Calu3 (cell line): ENCODE results near the gene TCOF1. TPM values are rescaled to one million over a fixed set of nuclear protein-coding genes. Genes with fewer than 3 reads are reported as not detected.

Experiments
- BruUV-seq: library from RNA; stranded (reverse); fragments of 400-500 nt; replicated peaks from 2 replicates; lab custom pipeline; 2021; lab: Mats Ljungman, UMichigan
- CTCF ChIA-PET: fragments of 300-600 bp; sonication (Branson Sonifier 250); formaldehyde crosslinking; loops from one replicate; lab custom pipeline; 2022; ENCODE audit warnings: antibody characterized with exemption; lab: Charles Lee
- DNase-seq: peaks from one replicate; pipeline ENCODE4 v3.0.0; 2022
- H3K27ac Mint-ChIP-seq: one replicate; pipeline ENCODE4 v1.8.0; 2022; ENCODE audit warnings: mixed read lengths; ENCODE audit not compliant: unreplicated experiment
- H3K27me3 Mint-ChIP-seq: one replicate; pipeline ENCODE4 v1.8.0; 2022; ENCODE audit warnings: mixed read lengths; ENCODE audit not compliant: unreplicated experiment
- H3K36me3 Mint-ChIP-seq: one replicate; pipeline ENCODE4 v1.8.0; 2022; ENCODE audit warnings: mild to moderate bottlenecking, moderate library complexity, mixed read lengths; ENCODE audit not compliant: insufficient read depth, unreplicated experiment
- H3K4me1 Mint-ChIP-seq: one replicate; pipeline ENCODE4 v1.8.0; 2022; ENCODE audit warnings: mild to moderate bottlenecking, low read depth, mixed read lengths; ENCODE audit not compliant: unreplicated experiment
- H3K4me3 Mint-ChIP-seq: one replicate; pipeline ENCODE4 v1.8.0; 2022; ENCODE audit warnings: mild to moderate bottlenecking, low read depth, moderate library complexity, mixed read lengths; ENCODE audit not compliant: unreplicated experiment
- H3K9me3 Mint-ChIP-seq: one replicate; pipeline ENCODE4 v1.8.0; 2022; ENCODE audit warnings: low read depth, mixed read lengths; ENCODE audit not compliant: unreplicated experiment
- intact Hi-C: fragments of 100-400 bp; cut with micrococcal nuclease; formaldehyde crosslinking; loops from one replicate; pipeline ENCODE4 v1.10.0; 2022; ENCODE audit not compliant: unreplicated experiment
- total RNA-seq: library from RNA; stranded (reverse); gene quantifications from 2 replicates; pipeline ENCODE4 v1.2.3, GENCODE V29; 2022
- TF ChIP-seq, protein P1 (sequence below): fragments of 200-600 bp; IDR thresholded peaks from one replicate; pipeline ENCODE4 v1.8.0; 2022; ENCODE audit warnings: antibody characterized with exemption; ENCODE audit not compliant: unreplicated experiment

The TCOF1 gene
- total RNA-seq, 1 experiment from 2014 or later, result 106 TPM

DNA sequence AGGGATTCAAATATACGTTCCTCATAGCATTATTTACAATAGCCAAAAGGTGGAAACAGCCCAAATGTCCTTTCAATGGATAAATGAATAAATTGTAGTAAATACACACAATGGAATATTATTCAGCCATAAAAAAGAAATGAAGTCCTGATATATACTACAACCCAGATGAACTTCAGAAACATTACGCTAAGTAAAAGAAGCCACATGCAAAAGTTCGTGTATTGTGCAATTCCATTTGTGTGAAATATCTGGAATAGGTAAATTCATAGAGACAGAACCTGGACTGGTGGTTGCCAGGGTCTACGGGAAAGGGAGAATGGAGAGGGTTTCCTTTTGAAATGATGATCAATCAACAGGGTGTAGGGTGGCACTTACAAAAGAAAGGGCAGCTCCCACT lies 42.3 kb upstream of the TCOF1 start:
- peaks cover 3% of the 10 kb centered on the region for H3K9me3 Mint-ChIP-seq
- intact Hi-C loops, result no loop called here

DNA sequence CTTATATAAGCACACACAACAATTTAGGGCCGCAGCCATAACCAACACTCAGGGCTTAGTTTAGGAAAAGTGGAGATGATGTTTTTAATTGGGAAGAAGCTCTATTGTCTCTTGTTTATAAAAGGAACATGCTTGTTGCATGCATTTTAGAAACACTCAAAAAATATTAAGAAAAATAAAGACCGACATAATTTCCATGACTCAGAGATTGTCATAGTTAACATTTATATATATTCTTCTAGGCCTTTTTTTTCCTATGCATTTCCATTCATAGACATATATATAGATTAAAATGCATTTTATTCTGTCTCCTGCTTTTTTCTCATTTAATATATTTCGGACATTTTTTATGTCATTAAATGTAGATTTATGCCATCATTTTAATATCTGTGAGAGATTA lies 41.2 kb upstream of the TCOF1 start:
- intact Hi-C loops, result no loop called here
- no peak for DNase-seq
- Mint-ChIP-seq H3K36me3 (peaks cover 3% of the 10 kb centered on the region), H3K9me3 (peaks cover 3% of the 10 kb centered on the region), H3K4me3 (no peak overlapping the region), H3K4me1 (peaks cover 58% of the 10 kb centered on the region), H3K27me3 (no peaks in the 10 kb centered on the region), H3K27ac (peak overlapping the region; percentile 97)
- TF ChIP-seq, protein P1, sequence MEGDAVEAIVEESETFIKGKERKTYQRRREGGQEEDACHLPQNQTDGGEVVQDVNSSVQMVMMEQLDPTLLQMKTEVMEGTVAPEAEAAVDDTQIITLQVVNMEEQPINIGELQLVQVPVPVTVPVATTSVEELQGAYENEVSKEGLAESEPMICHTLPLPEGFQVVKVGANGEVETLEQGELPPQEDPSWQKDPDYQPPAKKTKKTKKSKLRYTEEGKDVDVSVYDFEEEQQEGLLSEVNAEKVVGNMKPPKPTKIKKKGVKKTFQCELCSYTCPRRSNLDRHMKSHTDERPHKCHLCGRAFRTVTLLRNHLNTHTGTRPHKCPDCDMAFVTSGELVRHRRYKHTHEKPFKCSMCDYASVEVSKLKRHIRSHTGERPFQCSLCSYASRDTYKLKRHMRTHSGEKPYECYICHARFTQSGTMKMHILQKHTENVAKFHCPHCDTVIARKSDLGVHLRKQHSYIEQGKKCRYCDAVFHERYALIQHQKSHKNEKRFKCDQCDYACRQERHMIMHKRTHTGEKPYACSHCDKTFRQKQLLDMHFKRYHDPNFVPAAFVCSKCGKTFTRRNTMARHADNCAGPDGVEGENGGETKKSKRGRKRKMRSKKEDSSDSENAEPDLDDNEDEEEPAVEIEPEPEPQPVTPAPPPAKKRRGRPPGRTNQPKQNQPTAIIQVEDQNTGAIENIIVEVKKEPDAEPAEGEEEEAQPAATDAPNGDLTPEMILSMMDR, result no peak
- CTCF ChIA-PET, result no interaction called here
- no TSS peak for BruUV-seq

More for the DNA sequence above, 42.3 kb upstream of the TCOF1 start:
- CTCF ChIA-PET, result interaction anchor here (0.7 kb wide), 1 partner anchor 207 kb away, joined by 5 read pairs; no protein-coding TSS in a partner anchor
- BruUV-seq, result no TSS peak
- peak overlapping the region; percentile 9 for H3K27ac Mint-ChIP-seq
- H3K27me3 Mint-ChIP-seq, result no peaks in the 10 kb centered on the region
- H3K4me3 Mint-ChIP-seq, result no peak overlapping the region
- H3K4me1 Mint-ChIP-seq, result peaks cover 58% of the 10 kb centered on the region
- TF ChIP-seq, protein P1, result no peak
- H3K36me3 Mint-ChIP-seq, result peaks cover 3% of the 10 kb centered on the region
- DNase-seq, result no peak

DNA sequence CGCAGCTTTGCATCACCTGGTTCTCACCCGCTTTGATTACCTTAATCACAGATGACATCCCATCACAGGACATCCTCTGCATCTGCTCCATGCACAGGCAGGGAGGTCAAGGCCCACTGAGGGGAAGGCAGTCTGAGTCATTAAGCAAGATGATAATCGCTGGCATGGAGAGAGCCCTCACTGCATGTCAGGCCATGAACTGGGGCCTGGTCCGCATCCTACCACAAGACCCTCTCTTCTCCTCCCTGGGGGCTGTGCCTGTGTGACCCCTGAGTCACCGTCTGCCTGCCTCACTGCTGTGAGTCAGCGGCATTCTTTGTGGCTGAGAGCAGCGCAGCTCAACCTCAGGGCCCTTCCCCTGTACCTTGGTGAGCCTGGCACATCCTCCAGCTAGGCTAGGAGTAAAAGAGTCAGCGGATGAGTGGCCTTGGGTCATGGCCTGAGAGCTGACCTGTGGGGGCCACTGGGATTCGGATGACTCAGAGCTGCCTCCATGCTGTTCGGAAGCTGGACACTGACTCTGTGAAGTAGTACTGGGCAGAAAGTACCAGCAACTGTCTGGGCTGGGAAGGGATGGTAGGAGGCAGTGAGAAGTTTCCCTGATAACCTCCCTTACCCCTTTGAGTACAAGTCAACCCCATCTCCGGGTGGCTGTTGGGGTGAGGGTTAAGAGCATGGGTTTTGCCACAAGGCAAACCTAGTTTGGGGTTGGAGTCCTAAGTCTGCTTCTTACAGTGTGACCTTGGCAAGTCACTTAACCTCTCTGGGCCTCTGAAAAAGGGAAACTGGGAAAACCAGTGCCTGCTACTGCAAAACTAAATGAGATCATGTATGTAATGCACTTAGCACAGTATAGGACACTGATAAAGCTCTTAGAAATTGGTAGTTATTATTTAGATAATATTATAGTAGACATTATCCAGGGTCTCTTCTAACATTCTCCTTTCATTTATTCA lies 40.2 kb upstream of the TCOF1 start:
- intact Hi-C loops, result no loop called here
- TSS peak; percentile 83 for BruUV-seq
- Mint-ChIP-seq H3K27me3 (no peaks in the 10 kb centered on the region), H3K4me3 (peak overlapping the region; percentile 14), H3K36me3 (peaks cover 3% of the 10 kb centered on the region), H3K9me3 (peaks cover 6% of the 10 kb centered on the region), H3K4me1 (peaks cover 68% of the 10 kb centered on the region), H3K27ac (peak overlapping the region; percentile 97)
- peak; percentile 82 for DNase-seq
- CTCF ChIA-PET, result interaction anchor here (0.8 kb wide), 2 partner anchors 9 to 14 kb away, joined by 3 to 4 read pairs; no protein-coding TSS in a partner anchor
- TF ChIP-seq, protein P1, result no peak

DNA sequence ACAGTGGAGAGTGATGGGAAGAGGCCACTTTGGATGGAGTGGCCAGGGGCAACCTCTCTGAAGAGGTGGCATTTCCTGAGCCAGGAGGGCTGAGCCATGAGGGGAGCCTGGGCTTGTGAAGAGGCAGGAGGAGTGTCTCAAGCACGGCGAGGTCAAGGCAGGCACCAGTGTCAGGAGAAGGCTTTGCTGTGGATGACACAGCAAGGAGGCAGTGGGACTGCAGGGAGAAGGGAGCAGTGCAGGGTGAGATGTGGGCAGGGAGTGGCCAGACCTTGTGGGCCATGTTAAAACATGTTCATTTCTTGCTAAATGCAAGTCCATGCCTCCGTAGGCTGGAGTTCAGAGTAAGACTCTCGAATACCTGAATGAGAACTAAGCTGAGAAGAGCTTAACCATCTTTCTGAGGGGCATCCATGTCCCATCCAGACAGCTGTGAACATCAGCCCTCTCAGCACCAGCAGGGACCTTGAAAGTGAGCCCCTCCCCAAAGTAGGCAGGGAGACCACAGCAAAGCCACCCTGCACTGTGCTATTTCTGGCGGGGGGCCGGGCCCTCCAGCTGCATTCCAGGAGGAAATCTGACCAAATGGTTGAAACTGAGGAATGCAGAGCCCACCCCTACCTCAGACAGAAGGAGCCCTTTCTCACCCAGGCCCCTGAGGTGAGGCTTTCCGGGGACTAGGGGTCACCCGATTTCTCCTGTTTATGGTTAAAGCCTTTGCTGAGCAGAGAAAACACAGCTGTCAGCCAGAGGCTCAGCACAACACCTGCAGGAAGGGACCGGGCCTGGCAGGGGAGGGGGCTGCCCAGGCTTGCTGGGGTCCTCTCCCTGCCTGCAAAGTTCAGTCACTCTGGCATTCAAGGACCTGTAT lies 38.6 kb upstream of the TCOF1 start:
- TF ChIP-seq, protein P1, result no peak
- Mint-ChIP-seq H3K4me3 (no peak overlapping the region), H3K27ac (peak overlapping the region; percentile 97), H3K27me3 (no peaks in the 10 kb centered on the region), H3K9me3 (peaks cover 6% of the 10 kb centered on the region), H3K36me3 (peaks cover 3% of the 10 kb centered on the region), H3K4me1 (peaks cover 68% of the 10 kb centered on the region)
- no peak for DNase-seq
- CTCF ChIA-PET, result interaction anchor here (0.6 kb wide), 1 partner anchor 27 kb away, joined by 3 read pairs; no protein-coding TSS in a partner anchor
- BruUV-seq, result no TSS peak
- intact Hi-C loops, result no loop called here
